Measurements from ENCODE around the gene ANKS1B.

GRCh38 chr12:98970950-98971349, 1013.8 kb downstream of the ANKS1B start:
- no peak for TF ChIP-seq RFX5 (IDR thresholded peaks at IDR 0.05; ENCODE audit: low read depth, low read length)
- TF ChIP-seq MXI1 (IDR thresholded peaks at IDR 0.05; ENCODE audit: borderline replicate concordance, low read depth, low read length): no peak
- TF ChIP-seq CTCF (conservative IDR thresholded peaks at IDR 0.05; ENCODE audit: low read depth, low read length): no peak
- no peak for TF ChIP-seq SMC3 (IDR thresholded peaks at IDR 0.05; ENCODE audit: low read depth, low read length)

Measured in IMR-90 (cell line).